K562 (cell line): Measurements from ENCODE around the gene LRRC71. TPM values are rescaled to one million over a fixed set of nuclear protein-coding genes. Genes with fewer than 3 reads are reported as not detected.

Experiments
- CEBPZ ChIP-seq: fragments of 150-350 bp; IDR thresholded peaks from 2 replicates; pipeline ENCODE4 v1.6.1; 2014; ENCODE audit warnings: low read depth, mild to moderate bottlenecking, low read length, borderline replicate concordance
- CHCHD3 ChIP-seq: fragments of 250-450 bp; sonication (Bioruptor Pico); IDR thresholded peaks from 2 replicates; pipeline ENCODE4 v2.1.2; 2022; ENCODE audit warnings: mild to moderate bottlenecking
- CREB3L1 ChIP-seq: fragments of 450-650 bp; IDR thresholded peaks from 2 replicates; pipeline ENCODE4 v1.6.1; 2014; ENCODE audit warnings: low read depth, mild to moderate bottlenecking, moderate library complexity, borderline replicate concordance
- FUS ChIP-seq: fragments of 200-400 bp; formaldehyde crosslinking; optimal IDR thresholded peaks from 2 replicates; pipeline ENCODE3; 2017; ENCODE audit warnings: low read depth, low read length
- GATA2 ChIP-seq: sonication (generic); formaldehyde crosslinking; IDR thresholded peaks from 2 replicates; pipeline ENCODE4 v1.4.0; 2020; ENCODE audit warnings: mild to moderate bottlenecking, missing genetic modification reagents
- HMBOX1 ChIP-seq: sonication (generic); IDR thresholded peaks from 2 replicates; pipeline ENCODE4 v1.6.1; 2016
- KDM2B ChIP-seq: fragments of 250-450 bp; sonication (Bioruptor Pico); IDR thresholded peaks from 2 replicates; pipeline ENCODE4 v1.8.0; 2021; ENCODE audit warnings: mild to moderate bottlenecking, moderate library complexity
- MXI1 ChIP-seq: IDR thresholded peaks from 2 replicates; pipeline ENCODE4 v1.6.1; 2011; ENCODE audit warnings: low read depth, mild to moderate bottlenecking, improper control_type of control experiment, low read length
- NR2C1 ChIP-seq, 2 experiments: fragments of 450-650 bp; IDR thresholded peaks; 2 replicates each; pipeline ENCODE4 v1.6.1; 2017; ENCODE audit warnings: mild to moderate bottlenecking in 2 of 2, antibody characterized with exemption in 1 of 2, inconsistent platforms in 1 of 2, missing compliant biosample characterization in 1 of 2, missing genetic modification characterization in 1 of 2
- PHF8 ChIP-seq: fragments of 200-600 bp; sonication (generic); IDR thresholded peaks from 2 replicates; pipeline ENCODE4 v1.6.1; 2012; ENCODE audit warnings: mixed run types, mild to moderate bottlenecking, inconsistent platforms, low read length, moderate library complexity, borderline replicate concordance
- RBBP5 ChIP-seq: fragments of 200-600 bp; sonication (generic); IDR thresholded peaks from 2 replicates; pipeline ENCODE4 v1.6.1; 2012; ENCODE audit warnings: borderline replicate concordance, mild to moderate bottlenecking, low read length, control low read depth, inconsistent platforms; ENCODE audit not compliant: insufficient read depth, poor library complexity, severe bottlenecking
- RNF2 ChIP-seq: sonication (generic); IDR thresholded peaks from 2 replicates; pipeline ENCODE4 v1.6.1; 2016
- SREBF2 ChIP-seq: sonication (generic); formaldehyde crosslinking; IDR thresholded peaks from 2 replicates; pipeline ENCODE4 v1.4.0; 2020; ENCODE audit warnings: mild to moderate bottlenecking, missing genetic modification reagents
- TBL1XR1 ChIP-seq, 2 experiments: IDR thresholded peaks; 2 replicates each; pipeline ENCODE4 v1.6.1; 2012; ENCODE audit warnings: improper control_type of control experiment in 2 of 2, low read length in 2 of 2, mild to moderate bottlenecking in 1 of 2
- ZNF24 ChIP-seq: fragments of 450-650 bp; IDR thresholded peaks from 2 replicates; pipeline ENCODE4 v1.6.1; 2016
- ZNF263 ChIP-seq: sonication (generic); formaldehyde crosslinking; IDR thresholded peaks from 2 replicates; pipeline ENCODE4 v1.8.0; 2022; ENCODE audit warnings: mild to moderate bottlenecking, missing genetic modification reagents, borderline replicate concordance
- ZNF274 ChIP-seq: IDR thresholded peaks from 2 replicates; pipeline ENCODE4 v1.6.1; 2011; ENCODE audit warnings: low read depth, mild to moderate bottlenecking, low read length, moderate library complexity, borderline replicate concordance
- ZNF277 ChIP-seq: fragments of 250-450 bp; sonication (Bioruptor Pico); IDR thresholded peaks from 2 replicates; pipeline ENCODE4 v1.8.0; 2022; ENCODE audit warnings: inconsistent platforms, mild to moderate bottlenecking, moderate library complexity, borderline replicate concordance
- ZNF639 ChIP-seq, 2 experiments: fragments of 200-800 bp in 1 of 2; sonication (Bioruptor generic) in 1 of 2; sonication (generic) in 1 of 2; formaldehyde crosslinking in 1 of 2; IDR thresholded peaks in 1 of 2; conservative IDR thresholded peaks in 1 of 2; 2 replicates each; pipeline versions ENCODE4 v1.5.0 to v1.6.1; 2016 to 2020; ENCODE audit warnings: missing compliant biosample characterization in 1 of 2, missing genetic modification characterization in 1 of 2, missing genetic modification reagents in 1 of 2
- polyA plus RNA-seq, 8 experiments: library from polyadenylated mRNA; depleted of rRNA in 4 of 8; stranded (reverse) in 5 of 8; unstranded in 3 of 8; fragments of >200 nt; fragmentation: Nextera tagmentation in 2 of 8; fragmentation: Illumina TruSeq in 1 of 8; extraction: Ambion mirVana in 2 of 8; extraction: Trizol in 1 of 8; gene quantifications; 2 replicates each; pipeline versions ENCODE4 v1.2.1 to v1.2.3, GENCODE V29; 2011 to 2014; ENCODE audit warnings: inconsistent platforms in 1 of 8, missing spikeins in 1 of 8
- total RNA-seq, 7 experiments: library from RNA; depleted of rRNA in 6 of 7; stranded (reverse); fragments of >200 nt in 6 of 7; fragmentation: Illumina TruSeq in 2 of 7; extraction: Trizol in 2 of 7; gene quantifications; 2 replicates each; pipeline versions ENCODE4 v1.2.1 to v1.2.3, GENCODE V29; 2011 to 2021; ENCODE audit warnings: low replicate concordance in 1 of 7

The LRRC71 gene
- total and polyA plus RNA-seq, 9 of the 15 experiments (the other 6 are each of a cell fraction or from before 2014, with no cell fraction given), result 0.06 to 1.2 (median 0.51) TPM; not detected in 1

- TF ChIP-seq HMBOX1 (0 out of 2 replicates have a peak, but pooled peaks have one; percentile 47), NR2C1 (IDR thresholded peaks at IDR 0.05) (no peak), NR2C1 (tag; IDR thresholded peaks at IDR 0.05) (0 out of 2 replicates have a peak, but pooled peaks have one; percentile 26), ZNF274 (no peak), CHCHD3 (CRISPR knock-in tag) (no peak), CREB3L1 (no peak), PHF8 (no peak), ZNF24 (no peak), ZNF263 (peak; percentile 20; the same call in 1 of the 2 replicates), TBL1XR1 (IDR thresholded peaks at IDR 0.05; ENCODE audit: low read length in 2 of 2) (peak in 1 of 2 experiments; percentile 23; a peak in 1 of 4 replicates), MXI1 (no peak), CEBPZ (no peak), FUS (no peak), RNF2 (no peak), RBBP5 (peak; percentile 30), GATA2 (peak; percentile 58), ZNF639 (CRISPR knock-in tag; conservative IDR thresholded peaks at IDR 0.05 in 1 of 2, IDR thresholded peaks at IDR 0.05 in 1 of 2) (peak in 1 of 2 experiments; percentile 31; a peak in 1 of 4 replicates), KDM2B (CRISPR knock-in tag) (no peak), ZNF277 (CRISPR knock-in tag) (no peak), SREBF2 (CRISPR knock-in tag) (no peak)
Measured at GRCh38 chr1:156882543-156882942, 37.9 kb upstream of the LRRC71 start (continued).
